ENCODE measurements around the gene ABI3. TPM values are rescaled to one million over a fixed set of nuclear protein-coding genes. Genes with fewer than 3 reads are reported as not detected.

Gene ABI3
- total and polyA plus RNA-seq, 4 donors, result 6.9 to 20.0 (median 17.7) TPM

GRCh38 chr17:49223168-49223516 lies 12.6 kb downstream of the ABI3 start:
- 33 to 34% methylated on average over 9 of the region's 9 CpGs for WGBS, 2 donors
- Histone ChIP-seq H3K4me3 (no peak overlapping the region), H3K9me3 (ENCODE audit: control insufficient read depth in 4 of 4, insufficient read depth in 3 of 4, low read length in 3 of 4) (no peaks in the 10 kb centered on the region), H3K9ac (ENCODE audit: insufficient read depth in 1 of 2, low read length in 2 of 2) (no peak overlapping the region), H3K27ac (ENCODE audit: low read depth in 1 of 2, low read length in 1 of 2) (no peak overlapping the region), H3K27me3 (ENCODE audit: control insufficient read depth in 3 of 3, insufficient read depth in 3 of 3, low read length in 2 of 3) (peaks cover 0 to 51% (median 42%) of the 10 kb centered on the region in 3 donors), H3K4me1 (ENCODE audit: control insufficient read depth in 5 of 5, insufficient read depth in 5 of 5, low read length in 5 of 5) (peaks cover 0 to 19% (median 0%) of the 10 kb centered on the region in 5 donors), H3K36me3 (ENCODE audit: control insufficient read depth in 4 of 4, insufficient read depth in 4 of 4, low read length in 4 of 4) (peaks cover 0 to 16% (median 0%) of the 10 kb centered on the region in 4 donors)
- ATAC-seq (ENCODE audit: insufficient read depth, low FRiP score), result no peak
- TF ChIP-seq, protein P1, sequence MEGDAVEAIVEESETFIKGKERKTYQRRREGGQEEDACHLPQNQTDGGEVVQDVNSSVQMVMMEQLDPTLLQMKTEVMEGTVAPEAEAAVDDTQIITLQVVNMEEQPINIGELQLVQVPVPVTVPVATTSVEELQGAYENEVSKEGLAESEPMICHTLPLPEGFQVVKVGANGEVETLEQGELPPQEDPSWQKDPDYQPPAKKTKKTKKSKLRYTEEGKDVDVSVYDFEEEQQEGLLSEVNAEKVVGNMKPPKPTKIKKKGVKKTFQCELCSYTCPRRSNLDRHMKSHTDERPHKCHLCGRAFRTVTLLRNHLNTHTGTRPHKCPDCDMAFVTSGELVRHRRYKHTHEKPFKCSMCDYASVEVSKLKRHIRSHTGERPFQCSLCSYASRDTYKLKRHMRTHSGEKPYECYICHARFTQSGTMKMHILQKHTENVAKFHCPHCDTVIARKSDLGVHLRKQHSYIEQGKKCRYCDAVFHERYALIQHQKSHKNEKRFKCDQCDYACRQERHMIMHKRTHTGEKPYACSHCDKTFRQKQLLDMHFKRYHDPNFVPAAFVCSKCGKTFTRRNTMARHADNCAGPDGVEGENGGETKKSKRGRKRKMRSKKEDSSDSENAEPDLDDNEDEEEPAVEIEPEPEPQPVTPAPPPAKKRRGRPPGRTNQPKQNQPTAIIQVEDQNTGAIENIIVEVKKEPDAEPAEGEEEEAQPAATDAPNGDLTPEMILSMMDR (IDR thresholded peaks at IDR 0.05; ENCODE audit: control extremely low read depth, extremely low read depth), result no peak
- no peak for DNase-seq

- TF ChIP-seq, protein P1 (IDR thresholded peaks at IDR 0.05; ENCODE audit: control extremely low read depth, extremely low read depth), result peak; percentile 61
- DNase-seq (peak in 2 of 3 donors; percentile 39 to 65), ATAC-seq (ENCODE audit: insufficient read depth, low FRiP score) (no peak)
- Histone ChIP-seq H3K4me3 (no peak overlapping the region), H3K9me3 (ENCODE audit: control insufficient read depth in 4 of 4, insufficient read depth in 3 of 4, low read length in 3 of 4) (no peaks in the 10 kb centered on the region), H3K27me3 (ENCODE audit: control insufficient read depth in 3 of 3, insufficient read depth in 3 of 3, low read length in 2 of 3) (peaks cover 0 to 52% (median 42%) of the 10 kb centered on the region in 3 donors), H3K36me3 (ENCODE audit: control insufficient read depth in 4 of 4, insufficient read depth in 4 of 4, low read length in 4 of 4) (peaks cover 0 to 15% (median 0%) of the 10 kb centered on the region in 4 donors), H3K27ac (ENCODE audit: low read depth in 1 of 2, low read length in 1 of 2) (no peak overlapping the region), H3K9ac (ENCODE audit: insufficient read depth in 1 of 2, low read length in 2 of 2) (no peak overlapping the region), H3K4me1 (ENCODE audit: control insufficient read depth in 5 of 5, insufficient read depth in 5 of 5, low read length in 5 of 5) (peaks cover 0 to 19% (median 0%) of the 10 kb centered on the region in 5 donors)
- WGBS, 2 donors, result 2 to 6% methylated on average over 30 to 31 of the region's 31 CpGs
Measured at GRCh38 chr17:49223517-49224197, 13.2 kb downstream of the ABI3 start.

DNA sequence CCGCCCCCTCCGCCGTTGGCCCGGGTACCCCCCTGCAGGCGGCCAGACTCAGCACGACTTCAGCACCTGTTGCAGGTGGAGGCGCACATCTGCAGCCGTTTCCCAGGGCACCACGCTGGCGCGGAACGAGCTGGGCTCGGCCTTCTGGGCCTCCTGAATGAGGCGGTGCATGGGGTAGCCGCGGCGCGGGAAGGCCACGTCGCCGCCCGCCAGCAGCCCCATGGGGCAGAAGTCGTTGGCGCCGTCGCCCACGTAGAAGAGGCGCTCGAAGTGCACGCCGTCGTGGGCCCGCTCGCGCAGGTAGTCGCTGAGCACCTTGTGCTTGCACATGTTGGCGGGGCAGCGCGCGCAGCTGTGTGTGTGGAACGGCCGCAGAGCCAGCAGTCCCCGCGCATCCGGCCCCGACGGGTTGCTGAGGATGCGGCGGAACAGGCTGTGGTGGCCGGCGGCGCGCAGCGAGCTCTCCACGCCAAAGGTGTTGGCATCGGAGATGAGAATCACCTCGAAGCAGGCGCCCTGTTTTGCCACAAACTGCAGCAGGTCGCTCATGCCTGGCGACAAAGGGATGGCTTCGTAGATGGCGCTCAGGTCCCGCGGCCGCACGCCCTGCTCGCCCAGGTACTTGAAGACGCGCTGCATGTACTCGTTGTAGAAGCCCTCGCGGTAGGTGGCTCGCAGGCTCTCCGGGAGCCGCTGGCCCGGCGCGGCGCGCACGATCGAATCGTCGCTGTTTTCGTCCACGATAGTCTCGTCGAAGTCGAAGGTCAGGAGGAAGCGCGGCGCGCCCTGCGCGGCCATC lies 13.9 kb downstream of the ABI3 start:
- H3K9ac ChIP-seq (ENCODE audit: insufficient read depth in 1 of 2, low read length in 2 of 2), result no peak overlapping the region
- H3K9me3 ChIP-seq (ENCODE audit: control insufficient read depth in 4 of 4, insufficient read depth in 3 of 4, low read length in 3 of 4), result no peaks in the 10 kb centered on the region
- DNase-seq (peak in 2 of 3 donors; percentile 11 to 27), ATAC-seq (ENCODE audit: insufficient read depth, low FRiP score) (peak; percentile 5)
- peaks cover 0 to 60% (median 46%) of the 10 kb centered on the region in 3 donors for H3K27me3 ChIP-seq (ENCODE audit: control insufficient read depth in 3 of 3, insufficient read depth in 3 of 3, low read length in 2 of 3)
- peaks cover 0 to 14% (median 0%) of the 10 kb centered on the region in 4 donors for H3K36me3 ChIP-seq (ENCODE audit: control insufficient read depth in 4 of 4, insufficient read depth in 4 of 4, low read length in 4 of 4)
- H3K4me3 ChIP-seq, result no peak overlapping the region
- TF ChIP-seq, protein P1 (IDR thresholded peaks at IDR 0.05; ENCODE audit: control extremely low read depth, extremely low read depth), result no peak
- WGBS, 2 donors, result 2 to 3% methylated on average over 94 to 95 of the region's 95 CpGs
- H3K4me1 ChIP-seq (ENCODE audit: control insufficient read depth in 5 of 5, insufficient read depth in 5 of 5, low read length in 5 of 5), result peaks cover 0 to 19% (median 0%) of the 10 kb centered on the region in 5 donors
- no peak overlapping the region for H3K27ac ChIP-seq (ENCODE audit: low read depth in 1 of 2, low read length in 1 of 2)
